ENCODE measurements around the gene WDR7.

Gene WDR7

GRCh38 chr18:56637176-56637575 lies 14.0 kb upstream of the WDR7 start:
- peak overlapping the region; percentile 95 for H3K4me3 ChIP-seq (replicated peaks; ENCODE audit: low read depth, low read length)
- no peak for TF ChIP-seq CTCF (IDR thresholded peaks at IDR 0.05; ENCODE audit: low read length, missing control alignments)
- DNase-seq (ENCODE audit: low read depth) = peak; percentile 14

- no peak for TF ChIP-seq CTCF (IDR thresholded peaks at IDR 0.05; ENCODE audit: low read length, missing control alignments)
- H3K4me3 ChIP-seq (replicated peaks; ENCODE audit: low read depth, low read length) = peak overlapping the region; percentile 95
- DNase-seq (ENCODE audit: low read depth) = no peak
Measured at GRCh38 chr18:56637711-56638231, 13.4 kb upstream of the WDR7 start.

- peak within 1 kb of the TSS; percentile 95 for H3K4me3 ChIP-seq (replicated peaks; ENCODE audit: low read depth, low read length)
- no peak for TF ChIP-seq CTCF (IDR thresholded peaks at IDR 0.05; ENCODE audit: low read length, missing control alignments)
- DNase-seq (ENCODE audit: low read depth) = peak; percentile 99
Measured at GRCh38 chr18:56638232-56639103, 12.7 kb upstream of the WDR7 start, which contains the start of gene TXNL1. Gene TXNL1, minus strand, starts transcription at chr18:56638592. Its CDS starts 152 bp downstream, at chr18:56638440.

GRCh38 chr18:56639104-56639381 lies 12.1 kb upstream of the WDR7 start:
- TF ChIP-seq CTCF (IDR thresholded peaks at IDR 0.05; ENCODE audit: low read length, missing control alignments) = no peak
- H3K4me3 ChIP-seq (replicated peaks; ENCODE audit: low read depth, low read length) = peak overlapping the region; percentile 95
- no peak for DNase-seq (ENCODE audit: low read depth)

- no peak for TF ChIP-seq CTCF (IDR thresholded peaks at IDR 0.05; ENCODE audit: low read length, missing control alignments)
- no peak for DNase-seq (ENCODE audit: low read depth)
- no peak overlapping the region for H3K4me3 ChIP-seq (replicated peaks; ENCODE audit: low read depth, low read length)
Measured at GRCh38 chr18:56639571-56639970, 11.6 kb upstream of the WDR7 start.

GRCh38 chr18:56641714-56642337 lies 9.3 kb upstream of the WDR7 start:
- no peak for TF ChIP-seq CTCF (IDR thresholded peaks at IDR 0.05; ENCODE audit: low read length, missing control alignments)
- H3K4me3 ChIP-seq (replicated peaks; ENCODE audit: low read depth, low read length) = no peak overlapping the region
- peak; percentile 73 for DNase-seq (ENCODE audit: low read depth)

Measured in fibroblast of pulmonary artery (primary cell).